Caco-2 (cell line): Measurements from ENCODE around the gene SMARCAD1. TPM values are rescaled to one million over a fixed set of nuclear protein-coding genes. Genes with fewer than 3 reads are reported as not detected.

Experiments used
- BruUV-seq: library from RNA; stranded (reverse); fragments of 400-500 nt; replicated peaks from 2 replicates; lab custom pipeline; 2021; lab: Mats Ljungman, UMichigan
- CTCF ChIA-PET: fragments of 300-600 bp; sonication (Branson Sonifier 250); formaldehyde crosslinking; loops from one replicate; lab custom pipeline; 2022; ENCODE audit warnings: antibody characterized with exemption; lab: Charles Lee
- POLR2A ChIA-PET: fragments of 300-600 bp; sonication (Branson Sonifier 250); formaldehyde crosslinking; loops from one replicate; lab custom pipeline; 2022; ENCODE audit warnings: antibody characterized with exemption; lab: Charles Lee
- DNase-seq, 2 experiments: peaks; one replicate each; pipeline versions ENCODE4 v3.0.0 to v3.0.0-alpha.2; 2020 to 2022
- H3K27me3 ChIP-seq: replicated peaks from 2 replicates; pipeline ENCODE4 v1.6.0; 2011; ENCODE audit warnings: low read length; ENCODE audit not compliant: control insufficient read depth, insufficient read depth
- H3K36me3 ChIP-seq: 2 replicates; pipeline ENCODE4 v1.5.1; 2011; ENCODE audit warnings: low read length; ENCODE audit not compliant: control insufficient read depth, insufficient read depth
- H3K4me1 ChIP-seq: fragments of 250-450 bp; sonication (Bioruptor Pico); 2 replicates; pipeline ENCODE4 v1.5.1; 2020; ENCODE audit warnings: mild to moderate bottlenecking
- H3K4me3 ChIP-seq: 2 replicates; pipeline ENCODE4 v1.5.1; 2011; ENCODE audit warnings: low read depth, mild to moderate bottlenecking, control low read depth, low read length
- H3K9me3 ChIP-seq: fragments of 250-450 bp; sonication (Bioruptor Pico); 2 replicates; pipeline ENCODE4 v1.5.1; 2020; ENCODE audit warnings: mild to moderate bottlenecking, moderate library complexity
- H3K27ac Mint-ChIP-seq: one replicate; pipeline ENCODE4 v1.8.0; 2022; ENCODE audit warnings: mixed read lengths; ENCODE audit not compliant: unreplicated experiment
- H3K27me3 Mint-ChIP-seq: one replicate; pipeline ENCODE4 v1.8.0; 2022; ENCODE audit warnings: mixed read lengths; ENCODE audit not compliant: insufficient read depth, unreplicated experiment
- H3K36me3 Mint-ChIP-seq: one replicate; pipeline ENCODE4 v1.8.0; 2022; ENCODE audit warnings: mild to moderate bottlenecking, mixed read lengths; ENCODE audit not compliant: insufficient read depth, unreplicated experiment
- H3K4me1 Mint-ChIP-seq: one replicate; pipeline ENCODE4 v1.8.0; 2022; ENCODE audit warnings: low read depth, mixed read lengths; ENCODE audit not compliant: unreplicated experiment
- H3K4me3 Mint-ChIP-seq: one replicate; pipeline ENCODE4 v1.8.0; 2022; ENCODE audit warnings: mild to moderate bottlenecking, moderate library complexity, mixed read lengths; ENCODE audit not compliant: unreplicated experiment
- H3K9me3 Mint-ChIP-seq: one replicate; pipeline ENCODE4 v1.8.0; 2022; ENCODE audit warnings: mixed read lengths; ENCODE audit not compliant: unreplicated experiment
- intact Hi-C: fragments of 100-400 bp; cut with micrococcal nuclease; formaldehyde crosslinking; loops from one replicate; pipeline ENCODE4 v1.10.0; 2022; ENCODE audit not compliant: unreplicated experiment
- total RNA-seq: library from RNA; stranded (reverse); gene quantifications from 2 replicates; pipeline ENCODE4 v1.2.3, GENCODE V29; 2022
- TF ChIP-seq, protein P1 (sequence below), 2 experiments: fragments of 200-600 bp in 1 of 2; IDR thresholded peaks; 1 replicate in 1 of 2; 2 replicates in 1 of 2; pipeline versions ENCODE4 v1.5.1 to v1.8.0; 2011 to 2022; ENCODE audit warnings: antibody characterized with exemption in 1 of 2, control low read depth in 1 of 2, inconsistent platforms in 1 of 2, low read depth in 1 of 2, low read length in 1 of 2, mild to moderate bottlenecking in 1 of 2, moderate library complexity in 1 of 2; ENCODE audit not compliant: insufficient read depth in 1 of 2, severe bottlenecking in 1 of 2, unreplicated experiment in 1 of 2

The SMARCAD1 gene
- total RNA-seq, 1 experiment from 2014 or later, result 31.8 TPM

DNA sequence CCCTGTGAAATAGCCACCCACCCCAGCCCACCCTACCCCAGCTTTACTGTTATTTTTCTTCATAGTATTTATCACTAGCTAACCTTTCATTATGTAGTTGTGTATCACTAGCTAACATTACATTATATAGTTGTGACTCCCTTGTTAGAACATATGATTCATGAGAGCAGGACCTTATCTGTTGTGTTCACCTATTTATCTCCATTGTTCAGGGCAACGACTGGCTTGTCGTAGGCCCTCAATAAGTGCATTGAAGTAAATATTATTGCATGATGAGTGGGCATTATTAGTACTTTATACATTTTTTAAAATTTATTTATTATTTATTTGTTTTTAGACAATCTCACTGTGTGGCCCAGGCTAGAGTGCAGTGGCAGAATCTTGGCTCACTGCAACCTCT, 4.2 kb downstream of the SMARCAD1 start:
- Histone ChIP-seq H3K9me3 (no peaks in the 10 kb centered on the region), H3K4me3 (no peak overlapping the region), H3K4me1 (peaks cover 6% of the 10 kb centered on the region; the same call in 1 of the 2 replicates), H3K27me3 (no peaks in the 10 kb centered on the region), H3K36me3 (no peaks in the 10 kb centered on the region)
- TF ChIP-seq, protein P1, sequence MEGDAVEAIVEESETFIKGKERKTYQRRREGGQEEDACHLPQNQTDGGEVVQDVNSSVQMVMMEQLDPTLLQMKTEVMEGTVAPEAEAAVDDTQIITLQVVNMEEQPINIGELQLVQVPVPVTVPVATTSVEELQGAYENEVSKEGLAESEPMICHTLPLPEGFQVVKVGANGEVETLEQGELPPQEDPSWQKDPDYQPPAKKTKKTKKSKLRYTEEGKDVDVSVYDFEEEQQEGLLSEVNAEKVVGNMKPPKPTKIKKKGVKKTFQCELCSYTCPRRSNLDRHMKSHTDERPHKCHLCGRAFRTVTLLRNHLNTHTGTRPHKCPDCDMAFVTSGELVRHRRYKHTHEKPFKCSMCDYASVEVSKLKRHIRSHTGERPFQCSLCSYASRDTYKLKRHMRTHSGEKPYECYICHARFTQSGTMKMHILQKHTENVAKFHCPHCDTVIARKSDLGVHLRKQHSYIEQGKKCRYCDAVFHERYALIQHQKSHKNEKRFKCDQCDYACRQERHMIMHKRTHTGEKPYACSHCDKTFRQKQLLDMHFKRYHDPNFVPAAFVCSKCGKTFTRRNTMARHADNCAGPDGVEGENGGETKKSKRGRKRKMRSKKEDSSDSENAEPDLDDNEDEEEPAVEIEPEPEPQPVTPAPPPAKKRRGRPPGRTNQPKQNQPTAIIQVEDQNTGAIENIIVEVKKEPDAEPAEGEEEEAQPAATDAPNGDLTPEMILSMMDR (IDR thresholded peaks at IDR 0.05; ENCODE audit: insufficient read depth in 1 of 2, low read depth in 1 of 2, low read length in 1 of 2, severe bottlenecking in 1 of 2, unreplicated experiment in 1 of 2), result no peak
- intact Hi-C loops, result no loop called here
- no peaks in the 10 kb centered on the region for H3K27me3 Mint-ChIP-seq
- no peaks in the 10 kb centered on the region for H3K9me3 Mint-ChIP-seq
- BruUV-seq, result no TSS peak
- no peak for DNase-seq
- H3K27ac Mint-ChIP-seq, result no peak overlapping the region
- ChIA-PET CTCF (no interaction called here), POLR2A (no interaction called here)
- no peak overlapping the region for H3K4me3 Mint-ChIP-seq
- peaks cover 69% of the 10 kb centered on the region for H3K36me3 Mint-ChIP-seq
- H3K4me1 Mint-ChIP-seq, result peaks cover 14% of the 10 kb centered on the region

DNA sequence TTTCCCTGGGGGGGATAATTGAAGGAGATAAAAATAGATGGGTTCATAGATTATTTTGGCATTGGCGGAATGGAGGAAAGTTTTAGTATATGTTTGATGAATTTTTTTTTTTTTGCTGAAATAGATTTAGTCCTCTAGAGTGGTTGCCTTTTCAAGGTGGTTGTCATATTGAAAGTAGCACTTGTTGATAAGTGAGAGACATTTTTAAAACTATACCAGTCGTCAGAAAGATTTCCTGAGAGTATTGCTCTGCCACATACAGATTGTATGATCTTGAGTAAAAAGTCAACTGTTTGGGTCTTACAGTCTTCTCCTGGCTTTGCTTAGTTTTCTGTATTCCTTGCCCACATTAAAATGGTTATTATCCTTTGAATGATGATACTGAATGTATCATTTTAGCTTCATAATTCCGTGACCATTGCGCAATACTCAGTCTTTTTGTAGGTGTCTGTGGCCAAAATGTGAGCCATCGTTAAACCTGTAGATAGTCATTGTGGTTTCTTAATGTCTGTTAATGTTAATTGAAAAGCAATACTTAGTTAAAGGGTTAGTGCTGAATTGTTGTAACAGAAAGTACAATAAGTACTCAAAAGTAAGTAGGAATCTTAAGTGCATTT, 7.1 kb downstream of the SMARCAD1 start:
- no peaks in the 10 kb centered on the region for H3K4me1 ChIP-seq
- H3K9me3 Mint-ChIP-seq, result no peaks in the 10 kb centered on the region
- no TSS peak for BruUV-seq
- no peaks in the 10 kb centered on the region for H3K9me3 ChIP-seq
- peaks cover 7% of the 10 kb centered on the region for H3K4me1 Mint-ChIP-seq
- TF ChIP-seq, protein P1 (IDR thresholded peaks at IDR 0.05; ENCODE audit: insufficient read depth in 1 of 2, low read depth in 1 of 2, low read length in 1 of 2, severe bottlenecking in 1 of 2, unreplicated experiment in 1 of 2), result no peak
- no peaks in the 10 kb centered on the region for H3K27me3 ChIP-seq
- ChIA-PET POLR2A (no interaction called here), CTCF (no interaction called here)
- no peak overlapping the region for H3K4me3 Mint-ChIP-seq
- DNase-seq, result no peak
- H3K27ac Mint-ChIP-seq, result no peak overlapping the region
- no peaks in the 10 kb centered on the region for H3K36me3 ChIP-seq
- no peak overlapping the region for H3K4me3 ChIP-seq
- H3K27me3 Mint-ChIP-seq, result no peaks in the 10 kb centered on the region
- intact Hi-C loops, result no loop called here
- H3K36me3 Mint-ChIP-seq, result peaks cover 61% of the 10 kb centered on the region

DNA sequence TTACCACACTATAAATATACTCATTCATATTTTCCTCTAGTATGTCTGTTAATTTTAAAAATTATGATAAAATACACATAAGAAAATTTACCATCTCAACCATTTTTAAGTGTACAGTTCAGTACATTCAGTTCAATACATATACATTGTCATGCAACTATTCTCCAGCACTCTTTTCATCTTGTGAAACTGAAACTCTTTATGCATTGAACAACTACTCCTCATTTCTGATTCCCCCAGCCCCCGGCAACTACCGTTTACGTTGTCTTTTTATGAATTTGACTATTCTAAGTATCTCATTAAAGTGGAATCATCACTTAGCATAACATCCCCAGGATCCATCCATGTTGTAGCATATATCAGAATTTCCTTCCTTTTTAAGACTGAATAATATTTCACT, 8.7 kb downstream of the SMARCAD1 start:
- DNase-seq, result no peak
- H3K9me3 Mint-ChIP-seq, result no peaks in the 10 kb centered on the region
- H3K36me3 ChIP-seq, result no peaks in the 10 kb centered on the region
- no peaks in the 10 kb centered on the region for H3K27me3 ChIP-seq
- H3K27ac Mint-ChIP-seq, result no peak overlapping the region
- no peaks in the 10 kb centered on the region for H3K4me1 Mint-ChIP-seq
- H3K4me1 ChIP-seq, result no peaks in the 10 kb centered on the region
- H3K4me3 ChIP-seq, result no peak overlapping the region
- no peaks in the 10 kb centered on the region for H3K27me3 Mint-ChIP-seq
- ChIA-PET POLR2A (no interaction called here), CTCF (no interaction called here)
- H3K9me3 ChIP-seq, result no peaks in the 10 kb centered on the region
- TF ChIP-seq, protein P1 (IDR thresholded peaks at IDR 0.05; ENCODE audit: insufficient read depth in 1 of 2, low read depth in 1 of 2, low read length in 1 of 2, severe bottlenecking in 1 of 2, unreplicated experiment in 1 of 2), result no peak
- H3K4me3 Mint-ChIP-seq, result no peak overlapping the region
- H3K36me3 Mint-ChIP-seq, result peaks cover 48% of the 10 kb centered on the region
- intact Hi-C loops, result no loop called here
- BruUV-seq, result no TSS peak
